Testis (tissue), 3 donors: Measurements from ENCODE around the gene CHD2. TPM values are rescaled to one million over a fixed set of nuclear protein-coding genes. Genes with fewer than 3 reads are reported as not detected.
"Not testable (repeated sequence)": the region's sequence is repeated elsewhere in the genome, so short reads cannot be mapped to it uniquely, and the experiment has no call there.

Source experiments
- DNase-seq: peaks from one replicate; pipeline ENCODE4 v3.0.0-alpha.2; 2019
- H3K27ac ChIP-seq, 2 donors: fragments of 200-600 bp; sonication (generic); one replicate each; pipeline ENCODE4 v1.5.1; 2019
- H3K27me3 ChIP-seq: fragments of 200-600 bp; sonication (generic); one replicate; pipeline ENCODE4 v1.5.1; 2019
- H3K36me3 ChIP-seq: fragments of 200-600 bp; sonication (generic); one replicate; pipeline ENCODE4 v1.5.1; 2017; ENCODE audit warnings: low read depth; ENCODE audit errors: missing control alignments
- H3K4me1 ChIP-seq: fragments of 200-600 bp; sonication (generic); one replicate; pipeline ENCODE4 v1.5.1; 2019
- H3K4me3 ChIP-seq, 2 donors: fragments of 200-600 bp; sonication (generic); one replicate each; pipeline ENCODE4 v1.5.1; 2017 to 2019
- H3K9me3 ChIP-seq: fragments of 200-600 bp; sonication (generic); one replicate; pipeline ENCODE4 v1.5.1; 2017
- POLR2A ChIP-seq: fragments of 450-650 bp; IDR thresholded peaks from one replicate; pipeline ENCODE4 v1.6.1; 2017; ENCODE audit warnings: antibody characterized with exemption, mild to moderate bottlenecking, moderate library complexity
- WGBS, 2 donors: methylation state at CpG; one replicate each; pipeline ENCODE4 v1.1.5; 2018; 5-methylcytosine and 5-hydroxymethylcytosine counted together
- intact Hi-C: fragments of 100-400 bp; cut with DNase I; formaldehyde crosslinking; loops from one replicate; pipeline ENCODE4 v1.15.1; 2023; ENCODE audit warnings: low total_unique reads
- polyA plus RNA-seq: library from polyadenylated mRNA; stranded (reverse); fragments of 350-450 nt; fragmentation: Illumina TruSeq; extraction: RNeasy Lipid Tissue Mini Kit (QIAGEN cat#74804); gene quantifications from one replicate; pipeline ENCODE4 v1.2.3, GENCODE V29; 2014; ENCODE audit warnings: low read depth, low replicate concordance; ENCODE audit not compliant: insufficient read depth
- total RNA-seq, 2 donors: library from RNA; depleted of rRNA; stranded (reverse); fragments of >200 nt; gene quantifications; one replicate each; pipeline ENCODE4 v1.2.3, GENCODE V29; 2016
- TF ChIP-seq, protein P1 (sequence below), 3 experiments: fragments of 450-650 bp in 2 of 3; fragments of 200-600 bp in 1 of 3; sonication (generic) in 1 of 3; IDR thresholded peaks; one replicate each; pipeline ENCODE4 v1.5.1; 2016 to 2019; ENCODE audit warnings: antibody characterized with exemption in 3 of 3, mild to moderate bottlenecking in 2 of 3, moderate library complexity in 1 of 3

CHD2 gene
- total and polyA plus RNA-seq, 3 donors from 2014 or later = 64.5 to 129 (median 113) TPM

DNA sequence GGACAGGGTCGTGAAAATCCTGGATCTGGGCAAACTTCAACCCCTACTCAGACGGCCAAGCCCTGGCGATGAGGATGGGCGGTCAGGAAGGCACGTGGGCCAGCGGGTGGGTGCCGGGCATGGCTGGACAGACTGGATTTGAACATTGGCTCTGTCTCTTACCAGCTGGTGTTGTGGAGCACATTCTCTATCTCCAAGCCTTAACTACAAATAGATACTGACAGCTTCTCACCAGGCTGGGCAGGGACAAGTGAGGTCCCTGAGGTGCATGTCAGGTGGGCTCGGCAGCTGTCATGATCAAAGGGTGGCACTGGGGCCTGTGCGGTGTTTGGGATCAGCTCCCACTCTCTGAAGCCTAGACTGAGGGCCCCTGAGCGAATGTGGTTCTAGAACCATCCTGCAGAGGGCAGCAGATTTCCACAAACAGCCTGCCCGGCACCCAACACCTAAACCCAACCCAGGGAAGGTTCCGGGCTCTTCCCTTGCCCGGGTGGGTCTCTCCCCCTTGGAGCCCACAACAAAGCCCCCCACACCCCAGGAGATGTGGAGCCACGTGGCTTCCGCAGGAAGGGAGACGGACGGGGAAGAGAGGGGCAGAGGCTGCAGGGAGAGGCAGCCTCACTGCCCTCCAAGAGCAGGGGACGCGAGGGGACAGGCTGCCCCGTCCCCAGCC, 130.4 kb downstream of the CHD2 start:
- Histone ChIP-seq H3K27ac (peak overlapping the region in 1 of 2 donors; percentile 41), H3K4me1 (peaks cover 31% of the 10 kb centered on the region), H3K36me3 (no peaks in the 10 kb centered on the region), H3K27me3 (no peaks in the 10 kb centered on the region), H3K4me3 (no peak overlapping the region), H3K9me3 (no peaks in the 10 kb centered on the region)
- WGBS, 2 donors = 34 to 49% methylated on average over 14 to 20 of the region's 20 CpGs
- TF ChIP-seq, protein P1, sequence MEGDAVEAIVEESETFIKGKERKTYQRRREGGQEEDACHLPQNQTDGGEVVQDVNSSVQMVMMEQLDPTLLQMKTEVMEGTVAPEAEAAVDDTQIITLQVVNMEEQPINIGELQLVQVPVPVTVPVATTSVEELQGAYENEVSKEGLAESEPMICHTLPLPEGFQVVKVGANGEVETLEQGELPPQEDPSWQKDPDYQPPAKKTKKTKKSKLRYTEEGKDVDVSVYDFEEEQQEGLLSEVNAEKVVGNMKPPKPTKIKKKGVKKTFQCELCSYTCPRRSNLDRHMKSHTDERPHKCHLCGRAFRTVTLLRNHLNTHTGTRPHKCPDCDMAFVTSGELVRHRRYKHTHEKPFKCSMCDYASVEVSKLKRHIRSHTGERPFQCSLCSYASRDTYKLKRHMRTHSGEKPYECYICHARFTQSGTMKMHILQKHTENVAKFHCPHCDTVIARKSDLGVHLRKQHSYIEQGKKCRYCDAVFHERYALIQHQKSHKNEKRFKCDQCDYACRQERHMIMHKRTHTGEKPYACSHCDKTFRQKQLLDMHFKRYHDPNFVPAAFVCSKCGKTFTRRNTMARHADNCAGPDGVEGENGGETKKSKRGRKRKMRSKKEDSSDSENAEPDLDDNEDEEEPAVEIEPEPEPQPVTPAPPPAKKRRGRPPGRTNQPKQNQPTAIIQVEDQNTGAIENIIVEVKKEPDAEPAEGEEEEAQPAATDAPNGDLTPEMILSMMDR (IDR thresholded peaks at IDR 0.05) = peak; percentile 74 to 82 (median 81)
- TF ChIP-seq POLR2A = no peak
- intact Hi-C loops = loop anchor here (10.0 kb wide), 2 partner anchors 944 to 1094 kb away; no protein-coding TSS in a partner anchor
- peak; percentile 82 for DNase-seq

DNA sequence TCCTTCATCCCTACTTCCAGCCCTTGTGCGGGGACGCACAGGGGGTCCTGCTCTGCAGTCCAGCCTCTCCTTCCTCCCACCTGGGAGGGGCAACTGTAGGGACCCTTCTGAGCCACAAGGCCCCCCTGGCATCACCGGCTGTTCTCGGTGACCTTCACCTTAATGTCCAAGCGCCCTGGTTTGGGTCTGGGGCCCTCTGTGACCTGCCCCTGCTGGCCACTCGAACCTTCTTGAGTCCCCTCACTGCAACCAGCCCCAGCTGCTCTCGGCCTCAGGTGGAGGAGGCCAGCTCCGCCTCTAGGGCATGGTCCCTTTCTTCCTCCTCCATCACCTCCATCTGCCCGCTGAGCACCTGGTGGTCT, 131.0 kb downstream of the CHD2 start:
- TF ChIP-seq, protein P1 (IDR thresholded peaks at IDR 0.05) = no peak
- no peak for TF ChIP-seq POLR2A
- H3K27ac ChIP-seq = no peak overlapping the region
- WGBS, 2 donors = 73 to 75% methylated on average over 8 to 9 of the region's 9 CpGs
- peaks cover 31% of the 10 kb centered on the region for H3K4me1 ChIP-seq
- H3K36me3 ChIP-seq = no peaks in the 10 kb centered on the region
- intact Hi-C loops = loop anchor here (10.0 kb wide), 2 partner anchors 944 to 1094 kb away; no protein-coding TSS in a partner anchor
- H3K9me3 ChIP-seq = no peaks in the 10 kb centered on the region
- H3K27me3 ChIP-seq = no peaks in the 10 kb centered on the region
- peak; percentile 11 for DNase-seq
- no peak overlapping the region for H3K4me3 ChIP-seq

DNA sequence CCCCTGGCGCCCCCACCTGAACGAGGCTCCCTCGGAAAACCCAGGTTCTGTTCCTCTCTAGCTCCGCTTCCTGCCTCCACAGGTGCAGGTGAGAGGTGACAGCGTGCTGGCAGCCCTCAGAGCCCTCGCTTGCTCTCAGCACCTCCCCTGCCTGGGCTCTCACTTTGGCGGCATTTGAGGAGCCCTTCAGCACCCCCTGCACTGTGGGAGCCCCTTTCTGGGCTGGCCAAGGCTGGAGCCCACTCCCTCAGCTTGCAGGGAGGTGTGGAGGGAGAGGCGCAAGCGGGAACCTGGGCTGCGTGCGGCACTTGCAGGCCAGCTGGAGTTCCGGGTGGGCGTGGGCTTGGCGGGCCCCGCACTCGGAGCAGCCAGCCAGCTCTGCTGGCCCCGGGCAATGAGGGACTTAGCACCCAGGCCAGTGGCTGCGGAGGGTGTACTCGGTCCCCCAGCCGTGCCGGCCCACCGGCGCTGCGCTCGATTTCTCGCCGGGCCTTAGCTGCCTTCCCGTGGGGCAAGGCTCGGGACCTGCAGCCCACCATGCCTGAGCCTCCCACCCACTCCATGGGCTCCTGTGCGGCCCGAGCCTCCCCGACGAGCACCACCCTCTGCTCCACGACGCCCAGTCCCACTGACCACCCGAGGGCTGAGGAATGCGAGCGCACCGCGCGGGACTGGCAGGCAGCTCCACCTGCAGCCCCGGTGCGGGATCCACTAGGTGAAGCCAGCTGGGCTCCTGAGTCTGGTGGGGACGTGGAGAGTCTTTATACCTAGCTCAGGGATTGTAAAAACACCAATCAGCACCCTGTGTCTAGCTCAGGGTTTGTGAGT, 131.6 kb downstream of the CHD2 start:
- not testable (repeated sequence) for H3K27me3 ChIP-seq
- intact Hi-C loops = loop anchor here (10.0 kb wide), 2 partner anchors 943 to 1093 kb away; no protein-coding TSS in a partner anchor
- peak overlapping the region in 1 of 2 donors; percentile 32 for H3K4me3 ChIP-seq

DNA sequence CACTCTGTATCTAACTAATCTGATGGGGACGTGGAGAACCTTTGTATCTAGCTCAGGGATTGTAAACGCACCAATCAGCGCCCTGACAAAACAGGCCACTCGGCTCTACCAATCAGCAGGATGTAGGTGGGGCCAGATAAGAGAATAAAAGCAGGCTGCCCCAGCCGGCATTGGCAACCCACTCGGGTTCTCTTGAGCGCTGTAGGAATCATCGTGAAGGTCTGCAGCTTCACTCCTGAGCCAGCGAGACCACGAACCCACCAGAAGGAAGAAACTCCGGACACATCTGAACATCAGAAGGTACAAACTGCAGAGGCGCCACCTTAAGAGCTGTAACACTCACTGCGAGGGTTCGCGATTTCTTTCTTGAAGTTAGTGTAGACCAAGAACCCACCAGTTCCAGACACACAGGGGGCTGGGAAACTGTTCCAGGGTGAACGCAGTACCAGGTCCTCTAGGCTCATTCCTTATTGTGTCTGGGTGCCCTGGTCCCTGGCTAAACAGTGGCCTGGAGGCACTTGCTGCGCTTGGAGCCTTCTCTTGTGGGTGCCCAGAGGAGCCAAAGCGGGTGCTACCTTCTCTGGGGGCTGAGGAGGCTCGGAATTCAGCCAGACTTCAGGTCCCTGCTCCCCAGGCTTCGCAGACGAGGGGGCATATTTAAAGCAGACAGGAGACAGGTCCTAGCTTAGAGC, 132.5 kb downstream of the CHD2 start:
- DNase-seq = peak; percentile 40
- not testable (repeated sequence) for H3K36me3 ChIP-seq, H3K27ac ChIP-seq, H3K27me3 ChIP-seq, H3K9me3 ChIP-seq
- H3K4me3 ChIP-seq = peak overlapping the region in 1 of 2 donors; percentile 32
- intact Hi-C loops = loop anchor here (10.0 kb wide), 2 partner anchors 942 to 1092 kb away; no protein-coding TSS in a partner anchor
- 65 to 78% methylated on average over 20 to 21 of the region's 21 CpGs for WGBS, 2 donors
- H3K4me1 ChIP-seq = peaks cover 26% of the 10 kb centered on the region

More for the DNA sequence above, 131.6 kb downstream of the CHD2 start:
- H3K36me3 ChIP-seq, H3K9me3 ChIP-seq, H3K27ac ChIP-seq: not testable (repeated sequence)
- H3K4me1 ChIP-seq = peaks cover 27% of the 10 kb centered on the region
- WGBS, 2 donors = 89 to 95% methylated on average over 24 to 43 of the region's 44 CpGs
- DNase-seq = peak; percentile 14

DNA sequence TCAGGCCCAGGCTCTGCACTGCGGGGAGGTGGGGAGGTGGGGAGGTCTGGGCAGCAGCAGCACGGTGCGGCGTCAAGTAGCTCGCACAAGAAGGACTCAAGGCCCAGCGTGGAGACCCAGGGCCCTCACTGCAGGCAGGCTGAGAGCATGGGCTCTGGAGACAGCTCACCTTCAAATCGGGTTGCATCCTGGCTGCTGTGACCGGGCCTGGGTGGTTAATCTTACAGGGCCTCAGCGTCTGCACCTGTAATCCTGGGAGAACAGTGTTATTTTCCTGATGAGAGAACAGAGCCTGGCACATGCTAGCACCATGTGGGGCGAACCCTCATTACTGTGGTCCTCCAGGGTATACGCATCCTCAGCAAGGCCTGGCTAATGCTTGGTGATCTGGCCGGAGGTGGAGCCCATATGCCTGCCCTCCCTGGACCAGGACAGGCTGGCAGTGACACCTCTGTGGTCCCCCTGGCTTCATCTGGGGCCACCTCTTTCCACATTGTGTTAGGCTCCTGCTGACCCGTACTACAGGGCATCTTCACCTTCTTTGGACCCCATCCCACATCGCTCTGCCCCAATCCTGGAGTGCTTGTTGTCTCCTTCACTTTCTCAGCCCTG, 133.4 kb downstream of the CHD2 start:
- Histone ChIP-seq H3K4me1 (peaks cover 20% of the 10 kb centered on the region), H3K4me3 (no peak overlapping the region), H3K9me3 (no peaks in the 10 kb centered on the region), H3K36me3 (no peaks in the 10 kb centered on the region), H3K27me3 (no peaks in the 10 kb centered on the region), H3K27ac (no peak overlapping the region)
- intact Hi-C loops = loop anchor here (10.0 kb wide), 2 partner anchors 941 to 1091 kb away; no protein-coding TSS in a partner anchor
- TF ChIP-seq, protein P1 (IDR thresholded peaks at IDR 0.05) = no peak
- 84 to 96% methylated on average over 12 to 14 of the region's 14 CpGs for WGBS, 2 donors
- peak; percentile 11 for DNase-seq
